ENCODE measurements around the gene IMPDH1.
A peak's percentile ranks its signal among the peaks of the same experiment; 100 is the strongest.

Gene IMPDH1

GRCh38 chr7:128389618-128390329, 20.0 kb downstream of the IMPDH1 start:
- Histone ChIP-seq H3K27ac (ENCODE audit: low read depth, low read length) (no peak overlapping the region), H3K4me3 (ENCODE audit: low read depth in 1 of 5, low read length in 5 of 5) (no peak overlapping the region), H3K4me1 (ENCODE audit: control insufficient read depth in 5 of 5, insufficient read depth in 5 of 5, low read length in 5 of 5) (peaks cover 0 to 10% (median 9%) of the 10 kb centered on the region in 5 donors), H3K9me3 (ENCODE audit: control insufficient read depth in 5 of 5, low read length in 5 of 5) (no peaks in the 10 kb centered on the region), H3K9ac (ENCODE audit: low read length in 5 of 5) (no peak overlapping the region), H3K27me3 (ENCODE audit: control insufficient read depth in 5 of 5, insufficient read depth in 4 of 5, low read length in 5 of 5) (no peaks in the 10 kb centered on the region), H3K36me3 (ENCODE audit: control insufficient read depth in 5 of 5, insufficient read depth in 5 of 5, low read length in 5 of 5) (peaks cover 0 to 35% (median 32%) of the 10 kb centered on the region in 5 donors)

- no peaks in the 10 kb centered on the region for H3K27me3 ChIP-seq (ENCODE audit: control insufficient read depth in 5 of 5, insufficient read depth in 4 of 5, low read length in 5 of 5)
- peaks cover 0 to 10% (median 9%) of the 10 kb centered on the region in 5 donors for H3K4me1 ChIP-seq (ENCODE audit: control insufficient read depth in 5 of 5, insufficient read depth in 5 of 5, low read length in 5 of 5)
- H3K4me3 ChIP-seq (ENCODE audit: low read depth in 1 of 5, low read length in 5 of 5) = no peak overlapping the region
- no peak overlapping the region for H3K9ac ChIP-seq (ENCODE audit: low read length in 5 of 5)
- no peaks in the 10 kb centered on the region for H3K9me3 ChIP-seq (ENCODE audit: control insufficient read depth in 5 of 5, low read length in 5 of 5)
- no peak overlapping the region for H3K27ac ChIP-seq (ENCODE audit: low read depth, low read length)
- H3K36me3 ChIP-seq (ENCODE audit: control insufficient read depth in 5 of 5, insufficient read depth in 5 of 5, low read length in 5 of 5) = peaks cover 0 to 29% (median 26%) of the 10 kb centered on the region in 5 donors
Measured at GRCh38 chr7:128389085-128389617, 20.6 kb downstream of the IMPDH1 start.

- Histone ChIP-seq H3K4me3 (ENCODE audit: low read depth in 1 of 5, low read length in 5 of 5) (no peak overlapping the region), H3K36me3 (ENCODE audit: control insufficient read depth in 5 of 5, insufficient read depth in 5 of 5, low read length in 5 of 5) (peaks cover 0 to 20% (median 17%) of the 10 kb centered on the region in 5 donors), H3K27me3 (ENCODE audit: control insufficient read depth in 5 of 5, insufficient read depth in 4 of 5, low read length in 5 of 5) (no peaks in the 10 kb centered on the region), H3K9me3 (ENCODE audit: control insufficient read depth in 5 of 5, low read length in 5 of 5) (no peaks in the 10 kb centered on the region), H3K27ac (ENCODE audit: low read depth, low read length) (no peak overlapping the region), H3K9ac (ENCODE audit: low read length in 5 of 5) (no peak overlapping the region), H3K4me1 (ENCODE audit: control insufficient read depth in 5 of 5, insufficient read depth in 5 of 5, low read length in 5 of 5) (peaks cover 3 to 16% (median 9%) of the 10 kb centered on the region in 5 donors)
Measured at GRCh38 chr7:128388145-128388485, 21.7 kb downstream of the IMPDH1 start.

GRCh38 chr7:128387216-128388144, 22.3 kb downstream of the IMPDH1 start:
- Histone ChIP-seq H3K4me3 (ENCODE audit: low read depth in 1 of 5, low read length in 5 of 5) (peak overlapping the region in 1 of 5 donors; percentile 10), H3K9me3 (ENCODE audit: control insufficient read depth in 5 of 5, low read length in 5 of 5) (no peaks in the 10 kb centered on the region), H3K9ac (ENCODE audit: low read length in 5 of 5) (no peak overlapping the region), H3K36me3 (ENCODE audit: control insufficient read depth in 5 of 5, insufficient read depth in 5 of 5, low read length in 5 of 5) (peaks cover 0 to 13% (median 11%) of the 10 kb centered on the region in 5 donors), H3K4me1 (ENCODE audit: control insufficient read depth in 5 of 5, insufficient read depth in 5 of 5, low read length in 5 of 5) (peaks cover 3 to 16% (median 9%) of the 10 kb centered on the region in 5 donors), H3K27ac (ENCODE audit: low read depth, low read length) (no peak overlapping the region), H3K27me3 (ENCODE audit: control insufficient read depth in 5 of 5, insufficient read depth in 4 of 5, low read length in 5 of 5) (no peaks in the 10 kb centered on the region)

DNA sequence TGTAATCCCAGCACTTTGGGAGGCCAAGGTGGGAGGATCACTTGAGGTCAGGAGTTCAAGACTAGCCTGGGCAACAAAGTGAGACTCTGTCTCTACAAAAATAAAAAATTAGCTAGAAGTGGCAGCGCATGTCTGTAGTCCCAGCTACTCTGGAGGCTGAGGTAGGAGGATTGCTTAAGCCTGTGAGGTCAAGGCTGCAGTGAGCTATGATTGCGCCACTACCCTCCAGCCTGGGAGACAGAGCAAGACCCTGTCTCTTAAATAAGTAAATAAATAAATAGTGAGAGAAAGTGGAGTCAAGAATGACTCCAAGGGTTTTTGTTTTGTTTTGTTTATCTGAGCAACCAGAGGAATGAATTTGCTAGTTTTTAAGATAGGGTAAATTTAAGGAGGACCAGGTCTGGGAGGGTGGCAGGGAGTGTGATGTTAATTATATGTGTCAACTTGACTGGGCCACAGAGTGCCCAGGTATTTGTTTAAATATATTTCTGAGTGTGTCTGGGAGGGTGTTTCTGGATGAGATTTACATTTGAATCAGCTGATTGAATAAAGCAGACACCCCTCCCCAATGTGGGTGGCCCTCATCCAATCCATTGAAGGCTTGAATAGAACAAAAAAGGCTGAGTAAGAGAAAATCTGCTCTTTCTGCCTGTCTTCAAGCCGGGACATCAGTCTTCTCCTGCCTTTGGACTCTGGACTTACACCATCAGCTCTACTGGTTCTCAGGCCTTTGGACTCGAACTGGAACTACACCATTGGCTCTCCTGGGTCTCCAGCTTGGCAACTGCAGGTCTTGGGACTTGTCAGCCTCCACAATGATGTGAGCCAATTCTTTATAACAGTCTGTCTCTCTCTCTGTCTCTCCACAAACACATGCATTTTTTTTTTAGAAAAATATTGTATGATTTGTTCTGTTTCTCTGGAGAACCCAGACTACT, 23.5 kb downstream of the IMPDH1 start:
- no peak overlapping the region for H3K9ac ChIP-seq (ENCODE audit: low read length in 5 of 5)
- H3K27ac ChIP-seq (ENCODE audit: low read depth, low read length) = no peak overlapping the region
- H3K9me3 ChIP-seq (ENCODE audit: control insufficient read depth in 5 of 5, low read length in 5 of 5) = no peaks in the 10 kb centered on the region
- peaks cover 3 to 21% (median 16%) of the 10 kb centered on the region in 5 donors for H3K4me1 ChIP-seq (ENCODE audit: control insufficient read depth in 5 of 5, insufficient read depth in 5 of 5, low read length in 5 of 5)
- H3K36me3 ChIP-seq (ENCODE audit: control insufficient read depth in 5 of 5, insufficient read depth in 5 of 5, low read length in 5 of 5) = peaks cover 0 to 1% (median 0%) of the 10 kb centered on the region in 5 donors
- H3K27me3 ChIP-seq (ENCODE audit: control insufficient read depth in 5 of 5, insufficient read depth in 4 of 5, low read length in 5 of 5) = no peaks in the 10 kb centered on the region
- H3K4me3 ChIP-seq (ENCODE audit: low read depth in 1 of 5, low read length in 5 of 5) = no peak overlapping the region

DNA sequence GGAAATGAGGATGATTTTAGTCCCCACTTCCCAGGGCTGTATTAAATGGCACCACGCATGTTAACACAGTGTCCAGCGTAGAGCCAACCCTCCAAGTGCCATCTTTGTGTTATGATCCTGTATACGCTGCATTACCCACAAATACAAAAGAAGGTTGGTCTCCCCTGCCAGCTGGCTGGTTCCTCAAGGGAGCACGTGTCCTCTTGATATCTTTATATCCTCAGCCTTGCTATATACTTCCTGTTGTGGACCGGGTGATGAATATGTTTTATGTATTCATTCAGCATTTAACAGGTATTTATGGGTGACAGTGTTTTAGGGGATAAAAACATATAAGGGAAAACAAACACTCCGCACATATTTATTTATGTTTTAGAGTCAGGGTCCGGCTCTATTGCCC, 25.1 kb downstream of the IMPDH1 start:
- no peaks in the 10 kb centered on the region for H3K36me3 ChIP-seq (ENCODE audit: control insufficient read depth in 5 of 5, insufficient read depth in 5 of 5, low read length in 5 of 5)
- peaks cover 3 to 27% (median 18%) of the 10 kb centered on the region in 5 donors for H3K4me1 ChIP-seq (ENCODE audit: control insufficient read depth in 5 of 5, insufficient read depth in 5 of 5, low read length in 5 of 5)
- H3K27me3 ChIP-seq (ENCODE audit: control insufficient read depth in 5 of 5, insufficient read depth in 4 of 5, low read length in 5 of 5) = no peaks in the 10 kb centered on the region
- no peak overlapping the region for H3K27ac ChIP-seq (ENCODE audit: low read depth, low read length)
- no peak overlapping the region for H3K9ac ChIP-seq (ENCODE audit: low read length in 5 of 5)
- no peak overlapping the region for H3K4me3 ChIP-seq (ENCODE audit: low read depth in 1 of 5, low read length in 5 of 5)
- no peaks in the 10 kb centered on the region for H3K9me3 ChIP-seq (ENCODE audit: control insufficient read depth in 5 of 5, low read length in 5 of 5)

DNA sequence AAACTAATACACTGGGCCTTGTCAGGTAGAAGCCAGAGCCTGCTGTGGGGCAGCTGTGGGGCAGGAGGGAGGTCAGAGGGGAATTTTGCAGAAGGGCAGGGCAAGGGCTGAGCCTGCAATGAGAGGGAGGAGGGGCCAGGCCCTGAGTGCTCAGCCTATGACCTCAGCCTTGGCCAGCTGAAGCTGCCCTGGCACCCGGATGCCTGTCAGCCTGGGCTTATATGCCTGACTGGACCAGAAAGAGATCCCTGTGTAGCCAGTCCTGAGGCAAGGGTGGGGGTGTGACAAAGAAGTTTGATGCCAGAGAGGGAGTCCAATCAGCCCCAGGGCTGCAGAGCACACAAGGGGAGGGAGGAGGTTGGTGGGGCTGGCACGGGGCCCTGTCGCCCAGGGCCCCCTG, 26.0 kb downstream of the IMPDH1 start:
- Histone ChIP-seq H3K9me3 (ENCODE audit: control insufficient read depth in 5 of 5, low read length in 5 of 5) (no peaks in the 10 kb centered on the region), H3K27ac (ENCODE audit: low read depth, low read length) (no peak overlapping the region), H3K9ac (ENCODE audit: low read length in 5 of 5) (no peak overlapping the region), H3K27me3 (ENCODE audit: control insufficient read depth in 5 of 5, insufficient read depth in 4 of 5, low read length in 5 of 5) (no peaks in the 10 kb centered on the region), H3K4me1 (ENCODE audit: control insufficient read depth in 5 of 5, insufficient read depth in 5 of 5, low read length in 5 of 5) (peaks cover 3 to 27% (median 18%) of the 10 kb centered on the region in 5 donors), H3K36me3 (ENCODE audit: control insufficient read depth in 5 of 5, insufficient read depth in 5 of 5, low read length in 5 of 5) (no peaks in the 10 kb centered on the region), H3K4me3 (ENCODE audit: low read depth in 1 of 5, low read length in 5 of 5) (no peak overlapping the region)

GRCh38 chr7:128381161-128381821, 28.5 kb downstream of the IMPDH1 start:
- Histone ChIP-seq H3K36me3 (ENCODE audit: control insufficient read depth in 5 of 5, insufficient read depth in 5 of 5, low read length in 5 of 5) (no peaks in the 10 kb centered on the region), H3K4me3 (ENCODE audit: low read depth in 1 of 5, low read length in 5 of 5) (no peak overlapping the region), H3K4me1 (ENCODE audit: control insufficient read depth in 5 of 5, insufficient read depth in 5 of 5, low read length in 5 of 5) (peaks cover 0 to 18% (median 11%) of the 10 kb centered on the region in 5 donors), H3K27me3 (ENCODE audit: control insufficient read depth in 5 of 5, insufficient read depth in 4 of 5, low read length in 5 of 5) (no peaks in the 10 kb centered on the region), H3K9ac (ENCODE audit: low read length in 5 of 5) (no peak overlapping the region), H3K9me3 (ENCODE audit: control insufficient read depth in 5 of 5, low read length in 5 of 5) (no peaks in the 10 kb centered on the region), H3K27ac (ENCODE audit: low read depth, low read length) (no peak overlapping the region)

DNA sequence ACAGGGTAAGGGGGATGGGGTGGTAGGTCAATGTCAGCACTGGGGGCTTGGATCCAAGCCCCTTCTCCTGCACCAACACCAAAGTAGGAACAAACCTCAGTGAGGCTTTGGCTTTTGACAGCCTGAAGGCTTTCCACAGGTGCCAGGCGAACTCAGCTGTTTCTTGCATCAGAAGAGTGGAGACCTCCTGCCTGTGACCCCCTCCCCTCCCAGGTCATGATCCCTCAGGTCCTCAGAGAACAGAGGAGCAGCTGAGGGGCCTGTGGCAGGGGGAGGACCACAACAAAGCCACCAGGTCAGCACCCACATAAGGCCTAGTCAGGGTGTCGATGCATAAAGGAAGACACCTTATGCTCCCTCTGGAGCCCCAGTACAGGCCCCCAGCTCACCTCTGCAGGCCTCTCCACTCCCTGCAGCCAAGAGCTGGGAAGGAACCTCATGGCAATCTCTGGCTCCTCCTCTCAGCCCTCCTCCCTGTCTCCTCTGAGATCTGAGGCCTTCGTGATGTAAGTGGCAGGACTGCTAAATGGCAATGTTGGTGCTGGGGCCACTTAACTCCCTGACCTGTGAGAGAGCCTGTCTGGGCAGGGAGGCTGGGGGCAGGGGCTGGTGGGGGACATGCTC, 29.2 kb downstream of the IMPDH1 start:
- H3K27me3 ChIP-seq (ENCODE audit: control insufficient read depth in 5 of 5, insufficient read depth in 4 of 5, low read length in 5 of 5) = no peaks in the 10 kb centered on the region
- H3K9ac ChIP-seq (ENCODE audit: low read length in 5 of 5) = no peak overlapping the region
- H3K4me3 ChIP-seq (ENCODE audit: low read depth in 1 of 5, low read length in 5 of 5) = no peak overlapping the region
- no peak overlapping the region for H3K27ac ChIP-seq (ENCODE audit: low read depth, low read length)
- H3K9me3 ChIP-seq (ENCODE audit: control insufficient read depth in 5 of 5, low read length in 5 of 5) = no peaks in the 10 kb centered on the region
- peaks cover 0 to 18% (median 11%) of the 10 kb centered on the region in 5 donors for H3K4me1 ChIP-seq (ENCODE audit: control insufficient read depth in 5 of 5, insufficient read depth in 5 of 5, low read length in 5 of 5)
- no peaks in the 10 kb centered on the region for H3K36me3 ChIP-seq (ENCODE audit: control insufficient read depth in 5 of 5, insufficient read depth in 5 of 5, low read length in 5 of 5)
